ENCODE data around the gene WDR43. TPM values are rescaled to one million over a fixed set of nuclear protein-coding genes. Genes with fewer than 3 reads are reported as not detected.

WDR43 gene
- total RNA-seq, 6 donors from 2014 or later = 20.4 to 54.7 (median 33.7) TPM

- H3K27ac ChIP-seq = peak overlapping the region; percentile 73 to 83 (median 82)
- peaks cover 25 to 31% (median 28%) of the 10 kb centered on the region in 4 donors for H3K4me1 ChIP-seq
- DNase-seq (peak in 1 of 2 donors; percentile 27), ATAC-seq (ENCODE audit: low FRiP score in 2 of 2) (peak; percentile 42 to 61)
- H3K9me3 ChIP-seq = no peaks in the 10 kb centered on the region
- peaks cover 0 to under 1% (median 0%) of the 10 kb centered on the region in 4 donors for H3K36me3 ChIP-seq
- TF ChIP-seq EP300 (IDR thresholded peaks at IDR 0.05) (no peak), POLR2A (IDR thresholded peaks at IDR 0.05) (no peak), POLR2AphosphoS5 (IDR thresholded peaks at IDR 0.05) (no peak)
- TF ChIP-seq, protein P1, sequence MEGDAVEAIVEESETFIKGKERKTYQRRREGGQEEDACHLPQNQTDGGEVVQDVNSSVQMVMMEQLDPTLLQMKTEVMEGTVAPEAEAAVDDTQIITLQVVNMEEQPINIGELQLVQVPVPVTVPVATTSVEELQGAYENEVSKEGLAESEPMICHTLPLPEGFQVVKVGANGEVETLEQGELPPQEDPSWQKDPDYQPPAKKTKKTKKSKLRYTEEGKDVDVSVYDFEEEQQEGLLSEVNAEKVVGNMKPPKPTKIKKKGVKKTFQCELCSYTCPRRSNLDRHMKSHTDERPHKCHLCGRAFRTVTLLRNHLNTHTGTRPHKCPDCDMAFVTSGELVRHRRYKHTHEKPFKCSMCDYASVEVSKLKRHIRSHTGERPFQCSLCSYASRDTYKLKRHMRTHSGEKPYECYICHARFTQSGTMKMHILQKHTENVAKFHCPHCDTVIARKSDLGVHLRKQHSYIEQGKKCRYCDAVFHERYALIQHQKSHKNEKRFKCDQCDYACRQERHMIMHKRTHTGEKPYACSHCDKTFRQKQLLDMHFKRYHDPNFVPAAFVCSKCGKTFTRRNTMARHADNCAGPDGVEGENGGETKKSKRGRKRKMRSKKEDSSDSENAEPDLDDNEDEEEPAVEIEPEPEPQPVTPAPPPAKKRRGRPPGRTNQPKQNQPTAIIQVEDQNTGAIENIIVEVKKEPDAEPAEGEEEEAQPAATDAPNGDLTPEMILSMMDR (IDR thresholded peaks at IDR 0.05) = no peak
- H3K27me3 ChIP-seq = no peaks in the 10 kb centered on the region
- peak overlapping the region; percentile 74 to 99 (median 96) for H3K4me3 ChIP-seq
- WGBS, 2 donors = 0 to 3% methylated on average over 9 to 29 of the region's 29 CpGs
These were observed 24.8 kb upstream of the WDR43 start for GRCh38 chr2:28869494-28870145.

DNA sequence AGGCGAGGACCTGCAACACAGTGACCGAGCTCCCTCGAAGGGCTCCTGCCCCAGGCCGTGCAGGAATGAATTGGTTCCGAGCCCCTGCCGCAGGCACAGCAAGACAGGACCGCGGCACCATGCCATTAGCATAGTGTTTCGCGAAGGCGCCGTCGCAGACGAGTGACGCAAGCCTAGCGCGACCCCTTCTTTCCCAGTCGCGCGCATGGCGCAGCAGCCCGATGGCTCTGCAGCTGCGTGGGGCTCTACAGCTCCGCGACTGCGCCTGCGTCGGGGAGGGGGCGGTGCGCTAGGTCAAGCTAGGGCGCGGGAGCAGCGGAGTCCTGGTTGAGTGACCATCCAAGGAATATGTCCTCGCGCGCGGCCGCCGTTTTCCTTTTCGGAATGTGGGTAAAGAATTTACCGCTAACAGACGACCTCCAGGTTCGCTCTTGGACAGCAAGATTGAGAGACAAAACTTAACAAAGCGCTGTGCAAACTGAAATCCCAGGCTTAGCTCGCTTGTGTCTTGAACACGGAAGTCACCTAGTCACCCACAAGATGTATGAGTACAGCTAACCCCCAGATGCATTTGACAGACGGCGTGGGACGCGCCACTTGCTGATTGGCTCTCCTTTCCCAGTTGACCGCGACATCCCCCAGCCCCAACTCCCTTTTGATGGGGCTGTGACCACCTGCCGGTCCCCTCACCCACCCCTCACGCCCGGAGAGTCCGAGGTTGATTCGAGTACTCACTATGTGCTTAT is 24.1 kb upstream of the WDR43 start, which contains the start of gene TRMT61B:
TRMT61B (minus strand) TSS at position 164 of the 746 bp plus-strand sequence; CDS start at position 132, 32 bp downstream.
- ATAC-seq (ENCODE audit: low FRiP score in 2 of 2) (peak; percentile 100), DNase-seq (peak; percentile 96 to 100)
- TF ChIP-seq, protein P1 (IDR thresholded peaks at IDR 0.05) = peak in 1 of 6 experiments; percentile 45
- TF ChIP-seq EP300 (IDR thresholded peaks at IDR 0.05) (no peak), POLR2AphosphoS5 (IDR thresholded peaks at IDR 0.05) (peak; percentile 91 to 97), POLR2A (IDR thresholded peaks at IDR 0.05) (peak in 3 of 4 donors; percentile 77 to 86 (median 80))
- Histone ChIP-seq H3K4me3 (peak within 1 kb of the TSS; percentile 74 to 99 (median 96)), H3K9me3 (no peaks in the 10 kb centered on the region), H3K27me3 (no peaks in the 10 kb centered on the region), H3K4me1 (peaks cover 25 to 31% (median 28%) of the 10 kb centered on the region in 4 donors), H3K27ac (peak within 1 kb of the TSS; percentile 73 to 83 (median 82)), H3K36me3 (no peaks in the 10 kb centered on the region)
- 0 to 1% methylated on average over 15 to 47 of the region's 57 CpGs for WGBS, 2 donors

DNA sequence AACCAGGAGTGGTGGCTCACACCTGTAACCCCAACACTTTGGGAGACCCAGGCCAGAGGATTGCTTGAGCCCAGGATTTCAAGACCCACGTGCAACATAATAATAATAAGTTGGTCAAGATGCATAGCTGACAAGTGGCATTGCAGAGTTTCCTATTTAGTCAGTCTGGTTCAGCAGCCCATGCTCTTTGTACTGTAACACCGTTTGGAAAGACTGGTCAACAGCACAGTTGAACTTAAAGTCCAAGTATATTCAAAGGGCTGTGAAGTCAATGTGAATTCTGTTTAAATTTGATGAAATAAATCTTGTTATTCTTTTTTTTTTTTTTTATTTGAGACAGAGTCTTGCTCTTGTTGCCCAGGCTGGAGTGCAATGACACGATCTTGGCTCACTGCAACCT is 22.8 kb upstream of the WDR43 start:
- Histone ChIP-seq H3K27ac (no peak overlapping the region), H3K4me1 (peaks cover 25 to 31% (median 28%) of the 10 kb centered on the region in 4 donors), H3K9me3 (no peaks in the 10 kb centered on the region), H3K4me3 (no peak overlapping the region), H3K36me3 (no peaks in the 10 kb centered on the region), H3K27me3 (no peaks in the 10 kb centered on the region)
- DNase-seq (no peak), ATAC-seq (ENCODE audit: low FRiP score in 2 of 2) (no peak)
- no peak for TF ChIP-seq POLR2AphosphoS5 (IDR thresholded peaks at IDR 0.05)
- TF ChIP-seq, protein P1 (IDR thresholded peaks at IDR 0.05) = no peak
- no peak for TF ChIP-seq POLR2A (IDR thresholded peaks at IDR 0.05)
- no peak for TF ChIP-seq EP300 (IDR thresholded peaks at IDR 0.05)
- WGBS, 2 donors = 85 to 90% methylated on average over 3 of the region's 3 CpGs

DNA sequence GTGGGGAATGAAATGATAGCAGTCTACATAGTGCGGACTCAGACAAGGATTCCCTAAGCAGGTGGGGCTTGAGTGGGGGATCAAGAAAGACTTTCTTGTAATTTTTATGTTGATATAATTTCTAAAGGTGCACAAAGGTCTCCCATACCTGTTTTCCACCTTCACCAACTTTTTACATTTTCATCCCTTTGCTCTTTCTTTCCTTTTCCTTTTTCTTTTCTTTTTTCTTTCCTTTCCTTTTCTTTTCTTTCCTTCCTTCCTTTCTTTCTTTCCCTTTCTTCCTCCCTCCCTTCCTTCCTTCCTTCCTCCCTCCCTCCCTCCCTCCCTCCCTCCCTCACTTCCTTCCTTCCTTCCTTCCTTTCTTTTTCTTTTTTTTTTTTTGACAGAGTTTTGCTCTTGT is 14.3 kb upstream of the WDR43 start:
- H3K27me3 ChIP-seq = no peaks in the 10 kb centered on the region
- DNase-seq = no peak
- no peak overlapping the region for H3K4me3 ChIP-seq
- H3K4me1 ChIP-seq = no peaks in the 10 kb centered on the region
- TF ChIP-seq, protein P1 (IDR thresholded peaks at IDR 0.05) = no peak
- TF ChIP-seq EP300 (IDR thresholded peaks at IDR 0.05) (no peak), POLR2AphosphoS5 (IDR thresholded peaks at IDR 0.05) (no peak), POLR2A (IDR thresholded peaks at IDR 0.05) (no peak)
- no peaks in the 10 kb centered on the region for H3K9me3 ChIP-seq
- WGBS, 2 donors = 91 to 97% methylated on average over 1 of the region's 1 CpG
- no peak overlapping the region for H3K27ac ChIP-seq
- no peak for ATAC-seq (ENCODE audit: low FRiP score in 2 of 2)
- no peaks in the 10 kb centered on the region for H3K36me3 ChIP-seq
